ENCODE data around the gene ENPP7. TPM values are rescaled to one million over a fixed set of nuclear protein-coding genes. Genes with fewer than 3 reads are reported as not detected.

Gene ENPP7
- total and polyA plus RNA-seq, 2 donors (not counting 3 experiments of a cell fraction or from before 2014, with no cell fraction given): not detected

GRCh38 chr17:79684132-79684985, 46.4 kb upstream of the ENPP7 start:
- DNase-seq (ENCODE audit: low read depth, low spot score) (no peak), FAIRE-seq (no peak)
- Histone ChIP-seq H3K4me3 (replicated peaks in 1 of 3; ENCODE audit: insufficient read depth in 1 of 3, low read depth in 1 of 3, low read length in 3 of 3) (no peak overlapping the region), H3K9me3 (replicated peaks; ENCODE audit: control insufficient read depth, insufficient read depth, low read length) (no peaks in the 10 kb centered on the region), H3K27me3 (ENCODE audit: control insufficient read depth in 2 of 2, insufficient read depth in 2 of 2, low read length in 2 of 2) (peaks cover 0 to 1% of the 10 kb centered on the region in 2 experiments), H3K36me3 (ENCODE audit: control insufficient read depth in 2 of 2, extremely low read depth in 1 of 2, insufficient read depth in 2 of 2, low read length in 2 of 2) (no peaks in the 10 kb centered on the region), H4K20me1 (replicated peaks; ENCODE audit: control insufficient read depth, extremely low read depth, insufficient read depth, low read length) (no peaks in the 10 kb centered on the region), H3K27ac (ENCODE audit: insufficient read depth, low read depth, low read length) (no peak overlapping the region), H3K9ac (replicated peaks; ENCODE audit: extremely low read depth, insufficient read depth, low read length) (no peak overlapping the region), H3K79me2 (ENCODE audit: control insufficient read depth, insufficient read depth, low read length) (no peaks in the 10 kb centered on the region), H3K4me1 (ENCODE audit: control insufficient read depth, extremely low read depth, insufficient read depth, low read length) (no peaks in the 10 kb centered on the region), H3K9me1 (replicated peaks; ENCODE audit: control insufficient read depth, extremely low read depth, insufficient read depth, low read length) (no peaks in the 10 kb centered on the region), H3K4me2 (ENCODE audit: insufficient read depth, low read length) (no peak overlapping the region), H2AFZ (ENCODE audit: low read depth, low read length) (no peak overlapping the region)
- TF ChIP-seq MYC (IDR thresholded peaks at IDR 0.05; ENCODE audit: low read depth, low read length): no peak
- TF ChIP-seq, protein P1, sequence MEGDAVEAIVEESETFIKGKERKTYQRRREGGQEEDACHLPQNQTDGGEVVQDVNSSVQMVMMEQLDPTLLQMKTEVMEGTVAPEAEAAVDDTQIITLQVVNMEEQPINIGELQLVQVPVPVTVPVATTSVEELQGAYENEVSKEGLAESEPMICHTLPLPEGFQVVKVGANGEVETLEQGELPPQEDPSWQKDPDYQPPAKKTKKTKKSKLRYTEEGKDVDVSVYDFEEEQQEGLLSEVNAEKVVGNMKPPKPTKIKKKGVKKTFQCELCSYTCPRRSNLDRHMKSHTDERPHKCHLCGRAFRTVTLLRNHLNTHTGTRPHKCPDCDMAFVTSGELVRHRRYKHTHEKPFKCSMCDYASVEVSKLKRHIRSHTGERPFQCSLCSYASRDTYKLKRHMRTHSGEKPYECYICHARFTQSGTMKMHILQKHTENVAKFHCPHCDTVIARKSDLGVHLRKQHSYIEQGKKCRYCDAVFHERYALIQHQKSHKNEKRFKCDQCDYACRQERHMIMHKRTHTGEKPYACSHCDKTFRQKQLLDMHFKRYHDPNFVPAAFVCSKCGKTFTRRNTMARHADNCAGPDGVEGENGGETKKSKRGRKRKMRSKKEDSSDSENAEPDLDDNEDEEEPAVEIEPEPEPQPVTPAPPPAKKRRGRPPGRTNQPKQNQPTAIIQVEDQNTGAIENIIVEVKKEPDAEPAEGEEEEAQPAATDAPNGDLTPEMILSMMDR (IDR thresholded peaks at IDR 0.05; ENCODE audit: extremely low read depth in 1 of 2, insufficient read depth in 1 of 2, low read depth in 1 of 2, low read length in 2 of 2): no peak
- TF ChIP-seq POLR2A (IDR thresholded peaks at IDR 0.05; ENCODE audit: low read depth, low read length): no peak
- TF ChIP-seq GATA2 (IDR thresholded peaks at IDR 0.05; ENCODE audit: insufficient read depth, insufficient read length, low read depth, low read length): no peak
- TF ChIP-seq JUN (IDR thresholded peaks at IDR 0.05; ENCODE audit: borderline replicate concordance, insufficient read depth, insufficient read length, low read depth): no peak
- no peak for TF ChIP-seq MAX (IDR thresholded peaks at IDR 0.05; ENCODE audit: insufficient read depth, insufficient read length)
- TF ChIP-seq EZH2 (IDR thresholded peaks at IDR 0.05; ENCODE audit: borderline replicate concordance, low read depth, low read length, severe bottlenecking): no peak
- no peak for TF ChIP-seq POLR2AphosphoS5 (IDR thresholded peaks at IDR 0.05; ENCODE audit: insufficient read depth, low read depth, low read length)
- TF ChIP-seq FOS (IDR thresholded peaks at IDR 0.05; ENCODE audit: borderline replicate concordance, insufficient read depth, low read length): no peak
- dilution Hi-C loops (cut with MboI; ENCODE audit: extremely low pct_ligation_motif_present, low sequenced_read_pairs): no loop called here
- ChIA-PET CTCF (interaction anchor here (1.5 kb wide), 1 partner anchor 24 kb away, joined by 5 read pairs; no protein-coding TSS in a partner anchor), POLR2A (no interaction called here)
- BruUV-seq (replicated peaks): no TSS peak
- intact Hi-C loops (cut with micrococcal nuclease): no loop called here

Data from endothelial cell of umbilical vein (primary cell).